Kidney (tissue), 14 donors: Measurements from ENCODE around the gene TPPP2. TPM values are rescaled to one million over a fixed set of nuclear protein-coding genes. Genes with fewer than 3 reads are reported as not detected.

ENCODE experiments used
- DNase-seq, 5 donors: peaks; one replicate each; pipeline ENCODE4 v3.0.0-alpha.2; 2013 to 2020
- FAIRE-seq: peaks from 2 replicates; lab custom pipeline; 2012; peaks lifted over from hg19 to GRCh38; lab: Jason Lieb, UNC
- H3K27ac ChIP-seq, 2 donors: one replicate each; pipeline ENCODE4 v1.7.0; 2013; ENCODE audit warnings: low read depth in 2 of 2, low read length in 2 of 2, inconsistent platforms in 1 of 2
- H3K27me3 ChIP-seq: one replicate; pipeline ENCODE4 v1.7.1; 2013; ENCODE audit warnings: low read length, inconsistent platforms; ENCODE audit not compliant: control insufficient read depth, insufficient read depth
- H3K36me3 ChIP-seq, 3 donors: one replicate each; pipeline versions ENCODE4 v1.7.0 to v1.7.1; 2013; ENCODE audit warnings: low read length in 3 of 3, control low read depth in 1 of 3, inconsistent platforms in 1 of 3; ENCODE audit not compliant: insufficient read depth in 3 of 3, control insufficient read depth in 2 of 3
- H3K4me1 ChIP-seq, 3 donors: one replicate each; pipeline versions ENCODE4 v1.7.0 to v1.7.1; 2013; ENCODE audit warnings: low read length in 3 of 3, inconsistent platforms in 1 of 3, low read depth in 1 of 3; ENCODE audit not compliant: control insufficient read depth in 2 of 3, insufficient read depth in 2 of 3
- H3K4me3 ChIP-seq, 3 donors: one replicate each; pipeline versions ENCODE4 v1.7.0 to v1.8.1; 2013; ENCODE audit warnings: low read length in 3 of 3, control low read depth in 1 of 3, inconsistent platforms in 1 of 3
- H3K9ac ChIP-seq, 3 donors: one replicate each; pipeline versions ENCODE4 v1.7.0 to v1.7.1; 2013; ENCODE audit warnings: low read length in 3 of 3, control low read depth in 1 of 3, inconsistent platforms in 1 of 3
- H3K9me3 ChIP-seq, 3 donors: one replicate each; pipeline versions ENCODE4 v1.7.0 to v1.7.1; 2013; ENCODE audit warnings: low read length in 3 of 3, control low read depth in 1 of 3, inconsistent platforms in 1 of 3; ENCODE audit not compliant: control insufficient read depth in 2 of 3, insufficient read depth in 1 of 3
- intact Hi-C: fragments of 100-400 bp; cut with DNase I; formaldehyde crosslinking; loops from one replicate; pipeline ENCODE4 v1.11.1; 2022
- polyA plus RNA-seq: library from polyadenylated mRNA; stranded (reverse); fragments of 350-450 nt; fragmentation: Illumina TruSeq; extraction: RNeasy Lipid Tissue Mini Kit (QIAGEN cat#74804); gene quantifications from one replicate; pipeline ENCODE4 v1.2.3, GENCODE V29; 2014; ENCODE audit warnings: low read depth, low replicate concordance; ENCODE audit not compliant: insufficient read depth
- total RNA-seq: library from RNA; stranded (reverse); fragmentation: NEBNext Ultra II Directional; extraction: Animal tissue kit (Norgen Biotek cat#: 25700); gene quantifications from one replicate; pipeline ENCODE4 v1.2.1, GENCODE V29; 2021
- TF ChIP-seq, protein P1 (sequence below): IDR thresholded peaks from 3 replicates; pipeline ENCODE4 v1.5.1; 2012; ENCODE audit warnings: mild to moderate bottlenecking, moderate library complexity, borderline replicate concordance; ENCODE audit not compliant: insufficient read depth; ENCODE audit errors: extremely low read depth
- donor health status: control.
- donor health status: control.
- donor health status: control.
- donor health status: control.
- donor health status: control.
- donor health status: DM: yes; HTN: yes; CAD: no.
- donor health status: Normal renal cell carcinoma (clear cell type).

TPPP2 gene
- total and polyA plus RNA-seq, 2 donors from 2014 or later, result 1.3 TPM; not detected in 1

DNA sequence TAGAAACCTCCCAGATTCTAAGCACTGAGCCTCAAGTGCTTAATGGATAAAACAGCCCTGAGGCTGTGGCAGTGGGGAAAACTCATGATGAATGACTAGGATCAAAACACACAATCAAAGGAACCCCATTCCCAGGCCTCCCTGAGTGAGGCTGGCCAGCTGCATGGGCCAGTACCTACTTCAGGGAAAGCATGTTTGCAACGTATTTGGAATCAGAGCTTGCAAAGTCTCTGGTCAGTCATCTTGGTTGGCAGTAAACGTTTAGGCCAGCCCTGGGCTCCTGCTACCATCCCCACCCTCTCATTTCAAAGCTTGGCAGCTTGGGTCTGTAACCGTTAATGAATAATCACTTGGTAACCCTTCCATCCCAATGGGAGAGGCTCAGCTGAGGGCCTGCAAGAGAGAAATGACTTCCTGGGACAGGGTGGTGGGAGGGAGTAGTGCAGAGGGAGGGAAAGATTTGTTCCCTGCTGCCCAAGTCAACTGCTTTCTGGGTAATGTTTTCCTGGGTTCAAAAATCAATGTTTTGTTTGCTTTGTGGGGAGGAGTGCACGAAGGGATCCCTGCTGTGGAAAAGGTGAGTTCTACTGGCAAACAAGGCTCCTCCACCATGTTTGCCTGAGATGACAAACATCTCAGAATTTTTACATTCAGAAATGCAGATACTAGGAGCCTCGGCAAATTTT is 25.6 kb downstream of the TPPP2 start:
- FAIRE-seq (no peak), DNase-seq (peak in 2 of 5 donors; percentile 32 to 51)
- H3K4me1 ChIP-seq, result peaks cover 0 to 21% (median 5%) of the 10 kb centered on the region in 3 donors
- no peaks in the 10 kb centered on the region for H3K9me3 ChIP-seq
- H3K36me3 ChIP-seq, result no peaks in the 10 kb centered on the region
- TF ChIP-seq, protein P1, sequence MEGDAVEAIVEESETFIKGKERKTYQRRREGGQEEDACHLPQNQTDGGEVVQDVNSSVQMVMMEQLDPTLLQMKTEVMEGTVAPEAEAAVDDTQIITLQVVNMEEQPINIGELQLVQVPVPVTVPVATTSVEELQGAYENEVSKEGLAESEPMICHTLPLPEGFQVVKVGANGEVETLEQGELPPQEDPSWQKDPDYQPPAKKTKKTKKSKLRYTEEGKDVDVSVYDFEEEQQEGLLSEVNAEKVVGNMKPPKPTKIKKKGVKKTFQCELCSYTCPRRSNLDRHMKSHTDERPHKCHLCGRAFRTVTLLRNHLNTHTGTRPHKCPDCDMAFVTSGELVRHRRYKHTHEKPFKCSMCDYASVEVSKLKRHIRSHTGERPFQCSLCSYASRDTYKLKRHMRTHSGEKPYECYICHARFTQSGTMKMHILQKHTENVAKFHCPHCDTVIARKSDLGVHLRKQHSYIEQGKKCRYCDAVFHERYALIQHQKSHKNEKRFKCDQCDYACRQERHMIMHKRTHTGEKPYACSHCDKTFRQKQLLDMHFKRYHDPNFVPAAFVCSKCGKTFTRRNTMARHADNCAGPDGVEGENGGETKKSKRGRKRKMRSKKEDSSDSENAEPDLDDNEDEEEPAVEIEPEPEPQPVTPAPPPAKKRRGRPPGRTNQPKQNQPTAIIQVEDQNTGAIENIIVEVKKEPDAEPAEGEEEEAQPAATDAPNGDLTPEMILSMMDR, result no peak
- peak overlapping the region in 1 of 2 donors; percentile 21 for H3K27ac ChIP-seq
- H3K9ac ChIP-seq, result no peak overlapping the region
- H3K27me3 ChIP-seq, result no peaks in the 10 kb centered on the region
- intact Hi-C loops, result no loop called here
- H3K4me3 ChIP-seq, result no peak overlapping the region

- Histone ChIP-seq H3K9ac (no peak overlapping the region), H3K27ac (no peak overlapping the region), H3K36me3 (no peaks in the 10 kb centered on the region), H3K4me3 (no peak overlapping the region), H3K9me3 (no peaks in the 10 kb centered on the region), H3K27me3 (no peaks in the 10 kb centered on the region), H3K4me1 (peaks cover 0 to 21% (median 5%) of the 10 kb centered on the region in 3 donors)
- DNase-seq (no peak), FAIRE-seq (no peak)
- intact Hi-C loops, result no loop called here
- TF ChIP-seq, protein P1, result no peak
Measured at GRCh38 chr14:21056520-21057163, 26.6 kb downstream of the TPPP2 start.

- Histone ChIP-seq H3K4me3 (no peak within 1 kb of the TSS), H3K27me3 (no peaks in the 10 kb centered on the region), H3K27ac (no peak within 1 kb of the TSS), H3K9ac (no peak within 1 kb of the TSS), H3K36me3 (no peaks in the 10 kb centered on the region), H3K4me1 (peaks cover under 1 to 21% (median 5%) of the 10 kb centered on the region in 3 donors), H3K9me3 (no peaks in the 10 kb centered on the region)
- FAIRE-seq, result no peak
- DNase-seq, result no peak
- intact Hi-C loops, result no loop called here
- TF ChIP-seq, protein P1, result no peak
Measured at GRCh38 chr14:21057803-21058675, 28.0 kb downstream of the TPPP2 start, which contains the start of gene RNASE8. RNASE8 (plus strand) TSS chr14:21057822; CDS start chr14:21057893, 71 bp downstream.
